Measurements from ENCODE around the gene ARVCF. TPM values are rescaled to one million over a fixed set of nuclear protein-coding genes. Genes with fewer than 3 reads are reported as not detected.
A peak's percentile ranks its signal among the peaks of the same experiment; 100 is the strongest.

Gene ARVCF
- total and polyA plus RNA-seq, 9 of the 15 experiments (the other 6 are each of a cell fraction or from before 2014, with no cell fraction given), result 0.03 to 97.4 (median 15.6) TPM

DNA sequence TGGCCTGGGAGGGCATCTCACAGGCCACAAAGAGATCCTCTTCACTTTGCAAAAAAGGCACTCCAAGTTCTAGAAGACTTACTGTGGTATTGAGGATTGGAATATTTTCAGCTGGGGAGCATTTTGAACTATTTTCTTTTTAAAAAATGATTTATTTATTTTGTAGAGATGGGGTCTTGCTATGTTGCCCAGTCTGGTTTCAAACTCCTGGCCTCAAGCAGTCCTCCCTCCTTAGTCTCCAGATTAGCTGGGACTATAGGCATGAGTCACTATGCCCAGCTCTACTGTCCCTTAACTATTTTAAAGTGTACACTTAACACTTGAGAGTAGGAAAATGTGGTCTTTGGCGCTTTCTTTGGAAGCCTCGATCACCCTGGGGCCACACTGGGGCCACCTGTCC is 38.5 kb upstream of the ARVCF start:
- Histone ChIP-seq H3K9me3 (replicated peaks; ENCODE audit: control insufficient read depth, insufficient read depth, low read depth, low read length) (no peaks in the 10 kb centered on the region), H3K36me3 (ENCODE audit: control insufficient read depth, insufficient read depth, low read length) (peaks cover 73% of the 10 kb centered on the region; the same call in 2 of the 3 replicates), H4K20me1 (replicated peaks; ENCODE audit: control insufficient read depth, insufficient read depth, low read length) (peaks cover 2% of the 10 kb centered on the region; the same call in 1 of the 2 replicates), H3K4me2 (ENCODE audit: insufficient read depth, low read length) (no peak overlapping the region), H3K9ac (ENCODE audit: insufficient read depth in 1 of 2, low read depth in 2 of 2, low read length in 2 of 2) (no peak overlapping the region), H3K27ac (ENCODE audit: extremely low read depth, low read depth, low read length) (no peak overlapping the region), H3K79me2 (ENCODE audit: control insufficient read depth, insufficient read depth, low read length) (peaks cover 4% of the 10 kb centered on the region; the same call in 1 of the 3 replicates), H3K4me1 (replicated peaks in 1 of 2; ENCODE audit: control insufficient read depth in 2 of 2, insufficient read depth in 2 of 2, low read length in 2 of 2) (peaks cover 24 to 73% of the 10 kb centered on the region in 2 experiments), H3K4me3 (no peak overlapping the region), H3K27me3 (ENCODE audit: control insufficient read depth in 2 of 2, insufficient read depth in 2 of 2, low read length in 2 of 2) (no peaks in the 10 kb centered on the region), H3K9me1 (ENCODE audit: control insufficient read depth, insufficient read depth, low read length) (peaks cover 18% of the 10 kb centered on the region), H2AFZ (ENCODE audit: low read depth, low read length) (no peak overlapping the region)
- DNase-seq (ENCODE audit: extremely low read depth in 1 of 4, low spot score in 3 of 4) (no peak), ATAC-seq (no peak), FAIRE-seq (no peak)
- 98% methylated on average over 2 of the region's 2 CpGs for WGBS (ENCODE audit: insufficient coverage, low coverage, missing lambda C conversion rate)
- TF ChIP-seq BCOR (IDR thresholded peaks at IDR 0.05), result peak; percentile 33; the same call in 1 of the 2 replicates
- TF ChIP-seq GATA2 (CRISPR knock-in tag; IDR thresholded peaks at IDR 0.05), result no peak
- TF ChIP-seq ZNF354B (CRISPR knock-in tag; IDR thresholded peaks at IDR 0.05), result 0 out of 2 replicates have a peak, but pooled peaks have one; percentile 19
- in situ Hi-C loops (cut with MboI) (no loop called here), intact Hi-C loops (cut with micrococcal nuclease) (no loop called here)
- ChIA-PET CTCF (ENCODE audit: low intra/inter-chr PET ratio) (no interaction called here), POLR2A (interaction anchor here (0.6 to 3.3 kb wide), 6 partner anchors 7 to 170 kb away, joined by 3 to 10 read pairs (median 6); no protein-coding TSS in a partner anchor)
- no TSS peak for BruUV-seq (replicated peaks)

DNA sequence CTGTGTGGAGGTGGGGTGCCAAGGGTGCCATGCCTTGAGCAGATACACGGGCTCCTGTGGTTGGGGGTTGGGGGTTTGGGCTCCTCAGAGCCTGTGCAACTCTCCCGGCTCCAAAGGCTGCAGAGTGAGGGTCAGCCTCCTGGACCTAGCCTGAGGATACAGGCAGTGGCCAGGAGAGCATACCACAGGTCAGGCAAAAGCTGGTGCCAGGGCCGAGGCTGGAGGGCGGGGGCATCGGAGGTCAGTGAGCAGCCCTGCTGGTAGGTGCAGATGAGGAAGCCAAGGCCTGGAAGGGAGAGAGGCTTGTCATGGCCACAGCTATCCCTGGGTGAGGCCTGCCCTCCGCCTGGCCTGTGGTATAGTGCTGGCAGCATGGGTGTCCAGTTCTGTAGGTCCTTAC is 37.9 kb upstream of the ARVCF start:
- ATAC-seq (no peak), FAIRE-seq (no peak)
- intact Hi-C loops (cut with micrococcal nuclease), result no loop called here
- TF ChIP-seq, protein P1, sequence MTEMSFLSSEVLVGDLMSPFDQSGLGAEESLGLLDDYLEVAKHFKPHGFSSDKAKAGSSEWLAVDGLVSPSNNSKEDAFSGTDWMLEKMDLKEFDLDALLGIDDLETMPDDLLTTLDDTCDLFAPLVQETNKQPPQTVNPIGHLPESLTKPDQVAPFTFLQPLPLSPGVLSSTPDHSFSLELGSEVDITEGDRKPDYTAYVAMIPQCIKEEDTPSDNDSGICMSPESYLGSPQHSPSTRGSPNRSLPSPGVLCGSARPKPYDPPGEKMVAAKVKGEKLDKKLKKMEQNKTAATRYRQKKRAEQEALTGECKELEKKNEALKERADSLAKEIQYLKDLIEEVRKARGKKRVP (CRISPR knock-in tag; IDR thresholded peaks at IDR 0.05), result no peak
- TF ChIP-seq SP1 (CRISPR knock-in tag; IDR thresholded peaks at IDR 0.05) (no peak), CBX1 (IDR thresholded peaks at IDR 0.05; ENCODE audit: low read depth) (no peak), CCAR2 (IDR thresholded peaks at IDR 0.05; ENCODE audit: low read depth, low read length) (no peak), ZBED1 (IDR thresholded peaks at IDR 0.05) (no peak), ZNF253 (CRISPR knock-in tag; conservative IDR thresholded peaks at IDR 0.05) (0 out of 2 replicates have a peak, but pooled peaks have one; percentile 30)
- TF ChIP-seq, protein P2, sequence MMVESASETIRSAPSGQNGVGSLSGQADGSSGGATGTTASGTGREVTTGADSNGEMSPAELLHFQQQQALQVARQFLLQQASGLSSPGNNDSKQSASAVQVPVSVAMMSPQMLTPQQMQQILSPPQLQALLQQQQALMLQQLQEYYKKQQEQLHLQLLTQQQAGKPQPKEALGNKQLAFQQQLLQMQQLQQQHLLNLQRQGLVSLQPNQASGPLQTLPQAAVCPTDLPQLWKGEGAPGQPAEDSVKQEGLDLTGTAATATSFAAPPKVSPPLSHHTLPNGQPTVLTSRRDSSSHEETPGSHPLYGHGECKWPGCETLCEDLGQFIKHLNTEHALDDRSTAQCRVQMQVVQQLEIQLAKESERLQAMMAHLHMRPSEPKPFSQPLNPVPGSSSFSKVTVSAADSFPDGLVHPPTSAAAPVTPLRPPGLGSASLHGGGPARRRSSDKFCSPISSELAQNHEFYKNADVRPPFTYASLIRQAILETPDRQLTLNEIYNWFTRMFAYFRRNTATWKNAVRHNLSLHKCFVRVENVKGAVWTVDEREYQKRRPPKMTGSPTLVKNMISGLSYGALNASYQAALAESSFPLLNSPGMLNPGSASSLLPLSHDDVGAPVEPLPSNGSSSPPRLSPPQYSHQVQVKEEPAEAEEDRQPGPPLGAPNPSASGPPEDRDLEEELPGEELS (CRISPR knock-in tag; IDR thresholded peaks at IDR 0.05; ENCODE audit: borderline replicate concordance), result no peak
- TF ChIP-seq, protein P3, sequence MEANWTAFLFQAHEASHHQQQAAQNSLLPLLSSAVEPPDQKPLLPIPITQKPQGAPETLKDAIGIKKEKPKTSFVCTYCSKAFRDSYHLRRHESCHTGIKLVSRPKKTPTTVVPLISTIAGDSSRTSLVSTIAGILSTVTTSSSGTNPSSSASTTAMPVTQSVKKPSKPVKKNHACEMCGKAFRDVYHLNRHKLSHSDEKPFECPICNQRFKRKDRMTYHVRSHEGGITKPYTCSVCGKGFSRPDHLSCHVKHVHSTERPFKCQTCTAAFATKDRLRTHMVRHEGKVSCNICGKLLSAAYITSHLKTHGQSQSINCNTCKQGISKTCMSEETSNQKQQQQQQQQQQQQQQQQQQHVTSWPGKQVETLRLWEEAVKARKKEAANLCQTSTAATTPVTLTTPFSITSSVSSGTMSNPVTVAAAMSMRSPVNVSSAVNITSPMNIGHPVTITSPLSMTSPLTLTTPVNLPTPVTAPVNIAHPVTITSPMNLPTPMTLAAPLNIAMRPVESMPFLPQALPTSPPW (CRISPR knock-in tag; IDR thresholded peaks at IDR 0.05), result no peak

More for the DNA sequence above, 37.9 kb upstream of the ARVCF start:
- CTCF ChIA-PET (ENCODE audit: low intra/inter-chr PET ratio), result no interaction called here
- 90% methylated on average over 6 of the region's 6 CpGs for WGBS (ENCODE audit: insufficient coverage, low coverage, missing lambda C conversion rate)
- no peak overlapping the region for H3K27ac ChIP-seq (ENCODE audit: extremely low read depth, low read depth, low read length)
- peaks cover 78% of the 10 kb centered on the region; the same call in 2 of the 3 replicates for H3K36me3 ChIP-seq (ENCODE audit: control insufficient read depth, insufficient read depth, low read length)
- H3K9me1 ChIP-seq (ENCODE audit: control insufficient read depth, insufficient read depth, low read length), result peaks cover 18% of the 10 kb centered on the region
- H3K4me3 ChIP-seq, result no peak overlapping the region
- POLR2A ChIA-PET, result interaction anchor here (0.6 to 3.3 kb wide), 4 partner anchors 8 to 170 kb away, joined by 4 to 10 read pairs (median 6); no protein-coding TSS in a partner anchor
- H3K9me3 ChIP-seq (replicated peaks; ENCODE audit: control insufficient read depth, insufficient read depth, low read depth, low read length), result no peaks in the 10 kb centered on the region
- H3K4me1 ChIP-seq (replicated peaks in 1 of 2; ENCODE audit: control insufficient read depth in 2 of 2, insufficient read depth in 2 of 2, low read length in 2 of 2), result peaks cover 20 to 66% of the 10 kb centered on the region in 2 experiments
- no peak overlapping the region for H3K4me2 ChIP-seq (ENCODE audit: insufficient read depth, low read length)
- H4K20me1 ChIP-seq (replicated peaks; ENCODE audit: control insufficient read depth, insufficient read depth, low read length), result peaks cover 2% of the 10 kb centered on the region; the same call in 1 of the 2 replicates
- no peaks in the 10 kb centered on the region for H3K27me3 ChIP-seq (ENCODE audit: control insufficient read depth in 2 of 2, insufficient read depth in 2 of 2, low read length in 2 of 2)
- H3K79me2 ChIP-seq (ENCODE audit: control insufficient read depth, insufficient read depth, low read length), result peaks cover 2% of the 10 kb centered on the region; the same call in 1 of the 3 replicates
- H2AFZ ChIP-seq (ENCODE audit: low read depth, low read length), result no peak overlapping the region
- no peak for DNase-seq (ENCODE audit: extremely low read depth in 1 of 4, low spot score in 3 of 4)
- in situ Hi-C loops (cut with MboI), result no loop called here
- no TSS peak for BruUV-seq (replicated peaks)
- peak overlapping the region in 1 of 2 experiments; percentile 28; a peak in 2 of 4 replicates for H3K9ac ChIP-seq (ENCODE audit: insufficient read depth in 1 of 2, low read depth in 2 of 2, low read length in 2 of 2)

Measured in K562 (cell line).